BLaER1 treated with 17β-estradiol and CSF1 and Interleukin-3, amounts not matched to agents 10 nM and 100 nM (cell line): Measurements from ENCODE around the gene KIAA1328.

Experiments
- H3K27ac ChIP-seq, 11 experiments: shearing (Covaris generic); formaldehyde crosslinking; 2 replicates each; pipeline ENCODE4 v1.8.1; 2022
- H3K27me3 ChIP-seq, 11 experiments: shearing (Covaris generic); formaldehyde crosslinking; 2 replicates each; pipeline ENCODE4 v1.8.1; 2022
- H3K36me3 ChIP-seq, 11 experiments: shearing (Covaris generic); formaldehyde crosslinking; 2 replicates each; pipeline ENCODE4 v1.8.1; 2022
- H3K4me1 ChIP-seq, 10 experiments: shearing (Covaris generic); formaldehyde crosslinking; 2 replicates each; pipeline ENCODE4 v1.8.1; 2022
- H3K4me2 ChIP-seq, 11 experiments: shearing (Covaris generic); formaldehyde crosslinking; 2 replicates each; pipeline ENCODE4 v1.8.1; 2022
- H3K4me3 ChIP-seq, 10 experiments: shearing (Covaris generic); formaldehyde crosslinking; 2 replicates each; pipeline ENCODE4 v1.8.1; 2022
- H3K9ac ChIP-seq, 11 experiments: shearing (Covaris generic); formaldehyde crosslinking; 2 replicates each; pipeline ENCODE4 v1.8.1; 2022
- H3K9me3 ChIP-seq, 11 experiments: shearing (Covaris generic); formaldehyde crosslinking; replicated peaks in 1 of 11; 2 replicates each; pipeline ENCODE4 v1.8.1; 2022
- H4K20me1 ChIP-seq, 11 experiments: shearing (Covaris generic); formaldehyde crosslinking; 2 replicates each; pipeline ENCODE4 v1.8.1; 2022
- Cebpa-rat ChIP-seq, 11 experiments: shearing (Covaris generic); IDR thresholded peaks; 2 replicates each; pipeline ENCODE4 v1.8.1; 2022

The KIAA1328 gene

GRCh38 chr18:36887864-36888263, 58.9 kb downstream of the KIAA1328 start:
- Histone ChIP-seq H3K4me2 (no peak overlapping the region), H4K20me1 (no peaks in the 10 kb centered on the region), H3K4me3 (no peak overlapping the region), H3K27me3 (no peaks in the 10 kb centered on the region), H3K4me1 (peaks cover 6 to 13% (median 9%) of the 10 kb centered on the region in 10 experiments; a peak in 19 of 20 replicates), H3K9ac (no peak overlapping the region), H3K36me3 (peaks cover 0 to 13% (median 0%) of the 10 kb centered on the region in 11 experiments; a peak in 4 of 22 replicates), H3K9me3 (no peaks in the 10 kb centered on the region), H3K27ac (no peak overlapping the region)
- no peak for TF ChIP-seq Cebpa-rat (IDR thresholded peaks at IDR 0.05)

GRCh38 chr18:36888778-36889177, 59.9 kb downstream of the KIAA1328 start:
- Histone ChIP-seq H3K4me2 (peak overlapping the region in 2 of 11 experiments; percentile 3 to 47; a peak in 1 of 22 replicates), H3K4me3 (no peak overlapping the region), H3K27me3 (no peaks in the 10 kb centered on the region), H3K4me1 (peaks cover 6 to 13% (median 9%) of the 10 kb centered on the region in 10 experiments; a peak in 19 of 20 replicates), H4K20me1 (no peaks in the 10 kb centered on the region), H3K36me3 (peaks cover 0 to 13% (median 0%) of the 10 kb centered on the region in 11 experiments; a peak in 4 of 22 replicates), H3K27ac (no peak overlapping the region), H3K9ac (no peak overlapping the region), H3K9me3 (no peaks in the 10 kb centered on the region)
- TF ChIP-seq Cebpa-rat (IDR thresholded peaks at IDR 0.05) = no peak

GRCh38 chr18:36889321-36889720, 60.4 kb downstream of the KIAA1328 start:
- no peaks in the 10 kb centered on the region for H3K9me3 ChIP-seq
- peaks cover 6 to 13% (median 9%) of the 10 kb centered on the region in 10 experiments; a peak in 19 of 20 replicates for H3K4me1 ChIP-seq
- no peak overlapping the region for H3K4me3 ChIP-seq
- H4K20me1 ChIP-seq = no peaks in the 10 kb centered on the region
- H3K36me3 ChIP-seq = peaks cover 0 to 13% (median 0%) of the 10 kb centered on the region in 11 experiments; a peak in 4 of 22 replicates
- no peak for TF ChIP-seq Cebpa-rat (IDR thresholded peaks at IDR 0.05)
- no peak overlapping the region for H3K9ac ChIP-seq
- H3K4me2 ChIP-seq = peak overlapping the region in 9 of 11 experiments; percentile 3 to 73 (median 28); a peak in 12 of 22 replicates
- H3K27ac ChIP-seq = no peak overlapping the region
- H3K27me3 ChIP-seq = no peaks in the 10 kb centered on the region

- Histone ChIP-seq H3K4me1 (peaks cover 6 to 13% (median 9%) of the 10 kb centered on the region in 10 experiments; a peak in 19 of 20 replicates), H3K27ac (no peak overlapping the region), H3K9me3 (no peaks in the 10 kb centered on the region), H3K9ac (no peak overlapping the region), H3K4me2 (peak overlapping the region in 10 of 11 experiments; percentile 3 to 73 (median 34); a peak in 13 of 22 replicates), H4K20me1 (no peaks in the 10 kb centered on the region), H3K27me3 (no peaks in the 10 kb centered on the region), H3K4me3 (no peak overlapping the region), H3K36me3 (peaks cover 0 to 13% (median 0%) of the 10 kb centered on the region in 11 experiments; a peak in 4 of 22 replicates)
- TF ChIP-seq Cebpa-rat (IDR thresholded peaks at IDR 0.05) = no peak
Observed at GRCh38 chr18:36889742-36890141, 60.8 kb downstream of the KIAA1328 start.

GRCh38 chr18:36890598-36890997, 61.7 kb downstream of the KIAA1328 start:
- no peak overlapping the region for H3K4me2 ChIP-seq
- peaks cover 0 to 13% (median 0%) of the 10 kb centered on the region in 11 experiments; a peak in 4 of 22 replicates for H3K36me3 ChIP-seq
- TF ChIP-seq Cebpa-rat (IDR thresholded peaks at IDR 0.05) = no peak
- H3K9me3 ChIP-seq = no peaks in the 10 kb centered on the region
- H3K9ac ChIP-seq = no peak overlapping the region
- no peak overlapping the region for H3K27ac ChIP-seq
- no peak overlapping the region for H3K4me3 ChIP-seq
- no peaks in the 10 kb centered on the region for H4K20me1 ChIP-seq
- peaks cover 6 to 13% (median 9%) of the 10 kb centered on the region in 10 experiments; a peak in 19 of 20 replicates for H3K4me1 ChIP-seq
- no peaks in the 10 kb centered on the region for H3K27me3 ChIP-seq

- H3K36me3 ChIP-seq = peaks cover 0 to 4% (median 0%) of the 10 kb centered on the region in 11 experiments; a peak in 1 of 22 replicates
Observed at GRCh38 chr18:36893227-36893626, 64.3 kb downstream of the KIAA1328 start.

GRCh38 chr18:36895606-36896005, 66.7 kb downstream of the KIAA1328 start:
- H4K20me1 ChIP-seq = no peaks in the 10 kb centered on the region
- no peaks in the 10 kb centered on the region for H3K4me1 ChIP-seq
- H3K4me2 ChIP-seq = no peak overlapping the region
- H3K9ac ChIP-seq = no peak overlapping the region
- H3K36me3 ChIP-seq = peaks cover 0 to 8% (median 0%) of the 10 kb centered on the region in 11 experiments; a peak in 1 of 22 replicates
- TF ChIP-seq Cebpa-rat (IDR thresholded peaks at IDR 0.05) = no peak
- peaks cover 5 to 10% (median 7%) of the 10 kb centered on the region in 11 experiments; a peak in 14 of 22 replicates for H3K9me3 ChIP-seq
- no peak overlapping the region for H3K4me3 ChIP-seq
- no peaks in the 10 kb centered on the region for H3K27me3 ChIP-seq
- no peak overlapping the region for H3K27ac ChIP-seq

More at GRCh38 chr18:36893227-36893626, 64.3 kb downstream of the KIAA1328 start:
- Histone ChIP-seq H3K4me1 (peaks cover 6 to 13% (median 9%) of the 10 kb centered on the region in 10 experiments; a peak in 19 of 20 replicates), H3K4me2 (no peak overlapping the region), H3K9me3 (no peaks in the 10 kb centered on the region), H3K27me3 (no peaks in the 10 kb centered on the region), H3K27ac (no peak overlapping the region), H3K9ac (no peak overlapping the region), H4K20me1 (no peaks in the 10 kb centered on the region), H3K4me3 (no peak overlapping the region)
- no peak for TF ChIP-seq Cebpa-rat (IDR thresholded peaks at IDR 0.05)

- Histone ChIP-seq H3K27me3 (no peaks in the 10 kb centered on the region), H3K36me3 (0 out of 22 replicates have a peak, but pooled peaks cover 0 to 8% (median 0%) of the 10 kb centered on the region in 11 experiments), H3K9ac (no peak overlapping the region), H3K4me1 (no peaks in the 10 kb centered on the region), H3K9me3 (peaks cover 5 to 10% (median 7%) of the 10 kb centered on the region in 11 experiments; a peak in 14 of 22 replicates), H3K27ac (no peak overlapping the region), H3K4me3 (no peak overlapping the region), H4K20me1 (no peaks in the 10 kb centered on the region), H3K4me2 (no peak overlapping the region)
- no peak for TF ChIP-seq Cebpa-rat (IDR thresholded peaks at IDR 0.05)
Observed at GRCh38 chr18:36897253-36897652, 68.3 kb downstream of the KIAA1328 start.

- no peak for TF ChIP-seq Cebpa-rat (IDR thresholded peaks at IDR 0.05)
- no peak overlapping the region for H3K27ac ChIP-seq
- no peaks in the 10 kb centered on the region for H4K20me1 ChIP-seq
- no peak overlapping the region for H3K4me2 ChIP-seq
- no peak overlapping the region for H3K9ac ChIP-seq
- 0 out of 22 replicates have a peak, but pooled peaks cover 0 to 8% (median 0%) of the 10 kb centered on the region in 11 experiments for H3K36me3 ChIP-seq
- peaks cover 0 to 6% (median 0%) of the 10 kb centered on the region in 10 experiments; a peak in 3 of 20 replicates for H3K4me1 ChIP-seq
- H3K27me3 ChIP-seq = no peaks in the 10 kb centered on the region
- H3K4me3 ChIP-seq = no peak overlapping the region
- H3K9me3 ChIP-seq = peaks cover 5 to 10% (median 7%) of the 10 kb centered on the region in 11 experiments; a peak in 14 of 22 replicates
Observed at GRCh38 chr18:36899289-36899688, 70.4 kb downstream of the KIAA1328 start.
